SK-N-SH treated with all-trans-retinoic acid at 6 μM for 48 hours (cell line): ENCODE data around the gene MALRD1.

Source experiments
- ARNTL ChIP-seq: fragments of 450-650 bp; formaldehyde crosslinking; IDR thresholded peaks from 2 replicates; pipeline ENCODE4 v1.5.0; 2020; ENCODE audit warnings: low read depth, mild to moderate bottlenecking, moderate library complexity, borderline replicate concordance
- BACH2 ChIP-seq: fragments of 250-450 bp; sonication (Bioruptor Pico); IDR thresholded peaks from 2 replicates; pipeline ENCODE4 v1.9.0; 2021; ENCODE audit warnings: mild to moderate bottlenecking, borderline replicate concordance
- ISL1 ChIP-seq: fragments of 250-450 bp; sonication (Bioruptor Pico); IDR thresholded peaks from 2 replicates; pipeline ENCODE4 v2.1.2; 2022; ENCODE audit warnings: mild to moderate bottlenecking, moderate library complexity
- OSR1 ChIP-seq: fragments of 250-450 bp; sonication (Bioruptor Pico); IDR thresholded peaks from 2 replicates; pipeline ENCODE4 v1.8.0; 2022; ENCODE audit warnings: moderate library complexity, mild to moderate bottlenecking, inconsistent platforms
- PATZ1 ChIP-seq: fragments of 250-450 bp; sonication (Bioruptor Pico); IDR thresholded peaks from 2 replicates; pipeline ENCODE4 v1.8.0; 2020; ENCODE audit warnings: mild to moderate bottlenecking, moderate library complexity, borderline replicate concordance
- RARB ChIP-seq: fragments of 250-450 bp; sonication (Bioruptor Pico); IDR thresholded peaks from 2 replicates; pipeline ENCODE4 v1.8.0; 2021; ENCODE audit warnings: mild to moderate bottlenecking, moderate library complexity
- TCF4 ChIP-seq: fragments of 250-450 bp; sonication (Bioruptor Pico); IDR thresholded peaks from 2 replicates; pipeline ENCODE4 v1.8.0; 2021; ENCODE audit warnings: mild to moderate bottlenecking, moderate library complexity, borderline replicate concordance
- ZFP3 ChIP-seq: fragments of 250-450 bp; sonication (Bioruptor Pico); IDR thresholded peaks from 2 replicates; pipeline ENCODE4 v1.5.0; 2020; ENCODE audit warnings: mild to moderate bottlenecking, moderate library complexity
- ZFP30 ChIP-seq: fragments of 450-650 bp; formaldehyde crosslinking; IDR thresholded peaks from 2 replicates; pipeline ENCODE4 v1.5.0; 2022; ENCODE audit warnings: mild to moderate bottlenecking, moderate library complexity
- ZNF565 ChIP-seq: fragments of 450-650 bp; formaldehyde crosslinking; conservative IDR thresholded peaks from 2 replicates; pipeline ENCODE4 v1.5.0; 2020; ENCODE audit warnings: low read depth, mild to moderate bottlenecking, moderate library complexity
- ZNF8 ChIP-seq: fragments of 450-650 bp; formaldehyde crosslinking; IDR thresholded peaks from 2 replicates; pipeline ENCODE4 v1.5.0; 2020; ENCODE audit warnings: mild to moderate bottlenecking, moderate library complexity
- TF ChIP-seq, protein P1 (sequence below): fragments of 250-450 bp; sonication (Bioruptor Pico); IDR thresholded peaks from 2 replicates; pipeline ENCODE4 v1.5.1; 2020; ENCODE audit warnings: low read depth, mild to moderate bottlenecking, moderate library complexity
- TF ChIP-seq, protein P2 (sequence below): fragments of 250-450 bp; sonication (Bioruptor Pico); IDR thresholded peaks from 2 replicates; pipeline ENCODE4 v1.5.1; 2021; ENCODE audit warnings: mild to moderate bottlenecking, moderate library complexity
- TF ChIP-seq, protein P3 (sequence below): fragments of 250-450 bp; sonication (Bioruptor Pico); IDR thresholded peaks from 2 replicates; pipeline ENCODE4 v1.5.0; 2020; ENCODE audit warnings: mild to moderate bottlenecking, moderate library complexity

GRCh38 chr10:19154375-19154774, 105.8 kb downstream of the MALRD1 start:
- TF ChIP-seq, protein P1, sequence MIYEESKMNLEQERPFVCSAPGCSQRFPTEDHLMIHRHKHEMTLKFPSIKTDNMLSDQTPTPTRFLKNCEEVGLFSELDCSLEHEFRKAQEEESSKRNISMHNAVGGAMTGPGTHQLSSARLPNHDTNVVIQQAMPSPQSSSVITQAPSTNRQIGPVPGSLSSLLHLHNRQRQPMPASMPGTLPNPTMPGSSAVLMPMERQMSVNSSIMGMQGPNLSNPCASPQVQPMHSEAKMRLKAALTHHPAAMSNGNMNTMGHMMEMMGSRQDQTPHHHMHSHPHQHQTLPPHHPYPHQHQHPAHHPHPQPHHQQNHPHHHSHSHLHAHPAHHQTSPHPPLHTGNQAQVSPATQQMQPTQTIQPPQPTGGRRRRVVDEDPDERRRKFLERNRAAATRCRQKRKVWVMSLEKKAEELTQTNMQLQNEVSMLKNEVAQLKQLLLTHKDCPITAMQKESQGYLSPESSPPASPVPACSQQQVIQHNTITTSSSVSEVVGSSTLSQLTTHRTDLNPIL (CRISPR knock-in tag): no peak
- TF ChIP-seq PATZ1 (CRISPR knock-in tag): no peak
- no peak for TF ChIP-seq ZFP30 (CRISPR knock-in tag)
- TF ChIP-seq, protein P2, sequence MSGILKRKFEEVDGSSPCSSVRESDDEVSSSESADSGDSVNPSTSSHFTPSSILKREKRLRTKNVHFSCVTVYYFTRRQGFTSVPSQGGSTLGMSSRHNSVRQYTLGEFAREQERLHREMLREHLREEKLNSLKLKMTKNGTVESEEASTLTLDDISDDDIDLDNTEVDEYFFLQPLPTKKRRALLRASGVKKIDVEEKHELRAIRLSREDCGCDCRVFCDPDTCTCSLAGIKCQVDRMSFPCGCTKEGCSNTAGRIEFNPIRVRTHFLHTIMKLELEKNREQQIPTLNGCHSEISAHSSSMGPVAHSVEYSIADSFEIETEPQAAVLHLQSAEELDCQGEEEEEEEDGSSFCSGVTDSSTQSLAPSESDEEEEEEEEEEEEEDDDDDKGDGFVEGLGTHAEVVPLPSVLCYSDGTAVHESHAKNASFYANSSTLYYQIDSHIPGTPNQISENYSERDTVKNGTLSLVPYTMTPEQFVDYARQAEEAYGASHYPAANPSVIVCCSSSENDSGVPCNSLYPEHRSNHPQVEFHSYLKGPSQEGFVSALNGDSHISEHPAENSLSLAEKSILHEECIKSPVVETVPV (CRISPR knock-in tag): no peak
- no peak for TF ChIP-seq OSR1 (CRISPR knock-in tag)
- no peak for TF ChIP-seq ARNTL (CRISPR knock-in tag)
- TF ChIP-seq ZNF565 (CRISPR knock-in tag): no peak
- no peak for TF ChIP-seq RARB (CRISPR knock-in tag)
- no peak for TF ChIP-seq ISL1 (CRISPR knock-in tag)
- TF ChIP-seq ZFP3 (CRISPR knock-in tag): no peak
- TF ChIP-seq TCF4 (CRISPR knock-in tag): no peak
- TF ChIP-seq, protein P3, sequence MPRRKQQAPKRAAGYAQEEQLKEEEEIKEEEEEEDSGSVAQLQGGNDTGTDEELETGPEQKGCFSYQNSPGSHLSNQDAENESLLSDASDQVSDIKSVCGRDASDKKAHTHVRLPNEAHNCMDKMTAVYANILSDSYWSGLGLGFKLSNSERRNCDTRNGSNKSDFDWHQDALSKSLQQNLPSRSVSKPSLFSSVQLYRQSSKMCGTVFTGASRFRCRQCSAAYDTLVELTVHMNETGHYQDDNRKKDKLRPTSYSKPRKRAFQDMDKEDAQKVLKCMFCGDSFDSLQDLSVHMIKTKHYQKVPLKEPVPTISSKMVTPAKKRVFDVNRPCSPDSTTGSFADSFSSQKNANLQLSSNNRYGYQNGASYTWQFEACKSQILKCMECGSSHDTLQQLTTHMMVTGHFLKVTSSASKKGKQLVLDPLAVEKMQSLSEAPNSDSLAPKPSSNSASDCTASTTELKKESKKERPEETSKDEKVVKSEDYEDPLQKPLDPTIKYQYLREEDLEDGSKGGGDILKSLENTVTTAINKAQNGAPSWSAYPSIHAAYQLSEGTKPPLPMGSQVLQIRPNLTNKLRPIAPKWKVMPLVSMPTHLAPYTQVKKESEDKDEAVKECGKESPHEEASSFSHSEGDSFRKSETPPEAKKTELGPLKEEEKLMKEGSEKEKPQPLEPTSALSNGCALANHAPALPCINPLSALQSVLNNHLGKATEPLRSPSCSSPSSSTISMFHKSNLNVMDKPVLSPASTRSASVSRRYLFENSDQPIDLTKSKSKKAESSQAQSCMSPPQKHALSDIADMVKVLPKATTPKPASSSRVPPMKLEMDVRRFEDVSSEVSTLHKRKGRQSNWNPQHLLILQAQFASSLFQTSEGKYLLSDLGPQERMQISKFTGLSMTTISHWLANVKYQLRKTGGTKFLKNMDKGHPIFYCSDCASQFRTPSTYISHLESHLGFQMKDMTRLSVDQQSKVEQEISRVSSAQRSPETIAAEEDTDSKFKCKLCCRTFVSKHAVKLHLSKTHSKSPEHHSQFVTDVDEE (CRISPR knock-in tag): no peak
- TF ChIP-seq ZNF8 (CRISPR knock-in tag): no peak
- TF ChIP-seq BACH2: no peak
